Measurements from ENCODE around the gene NUPR1.

GRCh38 chr16:28503470-28504259 lies 35.1 kb downstream of the NUPR1 start:
- TF ChIP-seq POLR2A (IDR thresholded peaks at IDR 0.05; ENCODE audit: low read length) (no peak), GATA1 (IDR thresholded peaks at IDR 0.05; ENCODE audit: low read depth, low read length) (no peak)

Data from erythroblast (primary cell).